Measurements from ENCODE around the gene PLEKHA7.

PLEKHA7 gene

DNA sequence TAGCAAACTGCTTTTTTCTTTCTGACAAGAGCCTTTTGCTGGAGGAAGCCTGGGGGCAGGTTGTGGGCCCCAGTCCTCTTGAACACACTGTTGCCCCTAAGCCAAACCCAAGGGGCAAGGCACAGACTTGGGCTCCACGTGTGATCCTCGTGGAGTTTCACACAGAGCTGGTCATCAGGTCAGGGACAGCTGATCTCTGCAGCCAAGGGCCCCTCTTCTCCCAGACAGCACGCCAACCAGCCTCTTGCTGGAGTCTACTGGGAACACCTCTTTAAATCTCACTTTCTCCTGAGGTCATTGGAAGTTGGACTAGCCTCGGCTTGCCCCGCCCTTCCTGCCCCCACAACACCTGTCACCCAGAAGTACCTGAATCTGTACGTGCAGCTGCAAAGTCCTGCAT lies 235.9 kb downstream of the PLEKHA7 start:
- Histone ChIP-seq H3K9me3 (ENCODE audit: severe bottlenecking) (no peaks in the 10 kb centered on the region), H3K27me3 (ENCODE audit: insufficient read depth, low read depth, severe bottlenecking) (no peaks in the 10 kb centered on the region), H3K36me3 (peaks cover 39% of the 10 kb centered on the region), H3K27ac (no peak overlapping the region), H3K4me3 (ENCODE audit: low read depth, low read length) (no peak overlapping the region)
- TF ChIP-seq, protein P1, sequence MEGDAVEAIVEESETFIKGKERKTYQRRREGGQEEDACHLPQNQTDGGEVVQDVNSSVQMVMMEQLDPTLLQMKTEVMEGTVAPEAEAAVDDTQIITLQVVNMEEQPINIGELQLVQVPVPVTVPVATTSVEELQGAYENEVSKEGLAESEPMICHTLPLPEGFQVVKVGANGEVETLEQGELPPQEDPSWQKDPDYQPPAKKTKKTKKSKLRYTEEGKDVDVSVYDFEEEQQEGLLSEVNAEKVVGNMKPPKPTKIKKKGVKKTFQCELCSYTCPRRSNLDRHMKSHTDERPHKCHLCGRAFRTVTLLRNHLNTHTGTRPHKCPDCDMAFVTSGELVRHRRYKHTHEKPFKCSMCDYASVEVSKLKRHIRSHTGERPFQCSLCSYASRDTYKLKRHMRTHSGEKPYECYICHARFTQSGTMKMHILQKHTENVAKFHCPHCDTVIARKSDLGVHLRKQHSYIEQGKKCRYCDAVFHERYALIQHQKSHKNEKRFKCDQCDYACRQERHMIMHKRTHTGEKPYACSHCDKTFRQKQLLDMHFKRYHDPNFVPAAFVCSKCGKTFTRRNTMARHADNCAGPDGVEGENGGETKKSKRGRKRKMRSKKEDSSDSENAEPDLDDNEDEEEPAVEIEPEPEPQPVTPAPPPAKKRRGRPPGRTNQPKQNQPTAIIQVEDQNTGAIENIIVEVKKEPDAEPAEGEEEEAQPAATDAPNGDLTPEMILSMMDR (IDR thresholded peaks at IDR 0.05; ENCODE audit: low read depth, low read length): no peak
- no peak for DNase-seq

DNA sequence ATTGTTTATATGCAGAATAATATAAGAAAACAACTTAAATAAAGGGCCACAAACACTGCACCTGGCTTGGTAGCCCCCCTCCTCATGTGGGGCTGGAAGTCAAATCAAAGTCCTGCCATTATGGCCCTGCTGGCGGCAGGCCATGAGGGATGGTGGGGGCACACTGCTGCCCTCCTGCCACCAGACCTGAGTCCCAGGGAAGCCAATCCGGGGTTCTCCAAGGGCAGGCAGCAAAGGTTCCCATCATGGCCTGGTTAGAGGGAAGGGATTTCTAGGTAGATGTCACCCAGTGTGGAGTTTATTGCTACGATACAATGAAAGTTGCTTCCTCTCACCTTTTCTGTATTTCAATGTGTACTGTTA lies 236.6 kb downstream of the PLEKHA7 start:
- H3K27ac ChIP-seq: no peak overlapping the region
- peaks cover 32% of the 10 kb centered on the region for H3K36me3 ChIP-seq
- no peak overlapping the region for H3K4me3 ChIP-seq (ENCODE audit: low read depth, low read length)
- no peak for DNase-seq
- no peaks in the 10 kb centered on the region for H3K9me3 ChIP-seq (ENCODE audit: severe bottlenecking)
- H3K27me3 ChIP-seq (ENCODE audit: insufficient read depth, low read depth, severe bottlenecking): no peaks in the 10 kb centered on the region
- TF ChIP-seq, protein P1 (IDR thresholded peaks at IDR 0.05; ENCODE audit: low read depth, low read length): no peak

DNA sequence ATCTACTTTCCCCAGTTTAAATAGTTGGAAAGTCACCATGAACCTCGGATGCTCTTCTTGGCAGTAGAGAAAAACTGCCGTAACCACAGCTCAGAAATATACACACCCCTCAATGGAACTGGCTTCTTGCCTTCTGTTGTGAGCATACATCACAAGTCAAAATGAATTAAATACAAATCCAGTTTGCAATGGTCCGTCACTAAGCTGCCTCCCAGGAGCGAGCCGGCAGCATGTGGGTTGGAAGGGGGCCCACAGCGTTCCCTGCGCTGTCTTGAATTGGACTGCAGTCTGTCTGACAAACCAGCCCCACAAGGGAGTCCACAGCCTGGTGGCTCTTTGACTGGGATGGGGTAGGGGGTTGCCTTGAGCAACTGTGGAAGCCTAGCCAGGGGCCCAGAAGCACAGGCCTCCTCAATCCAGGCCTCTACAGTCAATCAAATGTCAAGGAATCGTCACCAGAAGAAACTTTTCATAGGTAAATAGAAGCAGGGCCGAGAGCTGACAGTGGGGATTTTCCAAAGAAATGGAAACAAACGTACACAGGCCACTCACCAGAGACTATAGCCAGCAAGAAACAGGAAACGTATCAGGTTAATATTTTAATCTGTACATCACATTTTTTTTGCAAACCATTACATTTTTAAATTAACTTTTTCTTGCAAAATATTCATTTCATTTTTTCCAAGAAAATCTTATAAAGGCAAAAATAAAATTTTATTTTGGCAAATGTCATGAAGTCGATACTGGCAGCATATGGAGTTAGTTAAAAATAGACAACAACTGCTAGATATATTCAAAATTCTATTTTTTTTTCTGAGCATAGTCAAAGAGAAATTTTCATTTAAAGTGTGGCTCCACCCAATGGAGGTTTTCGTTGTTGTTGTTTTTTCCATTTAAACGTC lies 237.3 kb downstream of the PLEKHA7 start:
- no peak for DNase-seq
- Histone ChIP-seq H3K4me3 (ENCODE audit: low read depth, low read length) (no peak overlapping the region), H3K27ac (no peak overlapping the region), H3K9me3 (ENCODE audit: severe bottlenecking) (no peaks in the 10 kb centered on the region), H3K36me3 (peaks cover 30% of the 10 kb centered on the region), H3K27me3 (ENCODE audit: insufficient read depth, low read depth, severe bottlenecking) (no peaks in the 10 kb centered on the region)
- TF ChIP-seq, protein P1 (IDR thresholded peaks at IDR 0.05; ENCODE audit: low read depth, low read length): no peak

DNA sequence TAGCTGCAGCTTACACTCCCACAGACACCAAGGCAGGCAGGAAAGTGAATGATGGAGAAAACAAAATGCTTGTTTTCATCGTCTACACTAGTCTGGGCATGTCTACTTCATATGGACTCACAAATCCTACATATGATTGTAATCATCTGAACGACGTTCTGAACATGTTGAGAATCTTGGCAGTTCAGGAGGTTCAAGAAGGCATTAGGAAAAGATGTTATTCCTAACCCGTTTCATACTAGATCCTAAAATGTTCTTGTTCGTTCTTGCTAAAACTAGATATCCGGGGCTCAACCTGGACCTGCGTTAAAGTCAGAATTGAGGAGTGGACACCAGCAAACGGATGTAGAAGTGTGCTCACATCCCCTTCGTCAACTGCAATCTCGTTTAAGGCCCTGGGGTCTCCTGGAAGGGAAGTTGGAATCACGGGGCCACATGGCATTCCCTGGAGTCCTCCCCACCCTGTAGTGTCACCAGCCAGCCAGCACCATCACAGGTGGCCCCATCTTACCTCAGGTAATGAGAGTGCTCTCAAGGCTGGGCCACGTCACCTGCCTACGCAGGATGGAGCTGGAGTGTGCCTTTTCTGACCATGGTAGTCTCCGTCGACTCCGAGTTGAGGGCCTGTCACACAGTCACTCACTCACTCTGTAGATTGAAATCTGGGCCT lies 238.5 kb downstream of the PLEKHA7 start:
- TF ChIP-seq, protein P1 (IDR thresholded peaks at IDR 0.05; ENCODE audit: low read depth, low read length): no peak
- H3K4me3 ChIP-seq (ENCODE audit: low read depth, low read length): no peak overlapping the region
- no peak for DNase-seq
- H3K27me3 ChIP-seq (ENCODE audit: insufficient read depth, low read depth, severe bottlenecking): no peaks in the 10 kb centered on the region
- peaks cover 30% of the 10 kb centered on the region for H3K36me3 ChIP-seq
- H3K27ac ChIP-seq: no peak overlapping the region
- H3K9me3 ChIP-seq (ENCODE audit: severe bottlenecking): no peaks in the 10 kb centered on the region

DNA sequence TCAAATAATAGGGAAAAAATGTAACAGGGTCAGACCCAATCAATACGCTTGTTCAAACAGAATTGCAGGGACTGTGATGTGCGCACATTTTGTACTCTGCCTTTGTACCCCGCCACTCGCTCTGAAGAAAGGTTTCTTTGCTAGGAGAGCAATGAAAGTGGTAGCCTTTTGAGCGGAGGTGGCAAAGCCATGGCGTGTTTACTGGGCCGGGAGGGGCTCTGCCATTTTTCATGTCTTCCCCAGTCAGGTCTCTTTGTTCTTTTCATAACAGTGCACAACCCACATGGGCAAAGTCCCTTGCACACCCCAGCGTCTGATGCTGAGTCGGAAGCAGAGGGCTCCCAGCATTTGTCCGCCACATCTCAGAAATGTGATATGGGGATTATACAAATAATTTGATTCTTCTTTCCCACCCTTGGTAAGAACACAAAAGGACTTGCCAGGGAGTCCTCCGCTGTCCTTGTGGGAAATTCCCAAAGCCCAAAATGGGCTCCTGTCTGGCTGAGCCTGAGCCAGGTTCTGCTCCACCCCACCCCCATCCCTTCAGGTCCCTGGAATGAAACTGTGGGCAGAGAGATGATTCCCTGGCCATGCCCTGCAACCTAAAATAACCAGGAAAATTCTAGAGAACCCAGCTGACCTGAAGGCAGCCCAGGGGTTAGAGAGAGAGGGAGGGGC lies 239.1 kb downstream of the PLEKHA7 start:
- Histone ChIP-seq H3K27me3 (ENCODE audit: insufficient read depth, low read depth, severe bottlenecking) (no peaks in the 10 kb centered on the region), H3K36me3 (peaks cover 30% of the 10 kb centered on the region)
- TF ChIP-seq, protein P1 (IDR thresholded peaks at IDR 0.05; ENCODE audit: low read depth, low read length): no peak

More for the DNA sequence above, 239.1 kb downstream of the PLEKHA7 start:
- Histone ChIP-seq H3K27ac (no peak overlapping the region), H3K9me3 (ENCODE audit: severe bottlenecking) (no peaks in the 10 kb centered on the region), H3K4me3 (ENCODE audit: low read depth, low read length) (no peak overlapping the region)
- no peak for DNase-seq

All from WERI-Rb-1 (cell line).